Gastrocnemius medialis (tissue), 4 donors: ENCODE results near the gene RSAD1. TPM values are rescaled to one million over a fixed set of nuclear protein-coding genes. Genes with fewer than 3 reads are reported as not detected.
"Not testable (repeated sequence)": the region's sequence is repeated elsewhere in the genome, so short reads cannot be mapped to it uniquely, and the experiment has no call there.

ENCODE experiments used
- ATAC-seq, 2 donors: fragments of 150-250 bp; one replicate each; pipeline ENCODE4 v1.9.1; 2016
- DNase-seq, 2 donors: peaks; one replicate each; pipeline ENCODE4 v3.0.0-alpha.2; 2019
- H3K27ac ChIP-seq, 4 donors: fragments of 200-600 bp; sonication (generic); 1 replicate in 1 of 4; 2 replicates in 3 of 4; pipeline ENCODE4 v1.5.1; 2016 to 2018; ENCODE audit warnings: mild to moderate bottlenecking in 2 of 4, moderate library complexity in 1 of 4
- H3K27me3 ChIP-seq, 3 donors: fragments of 200-600 bp; sonication (generic) in 2 of 3; 1 replicate in 1 of 3; 2 replicates in 2 of 3; pipeline versions ENCODE4 v1.5.1 to v1.6.0; 2016 to 2019; ENCODE audit warnings: mild to moderate bottlenecking in 1 of 3, moderate library complexity in 1 of 3
- H3K36me3 ChIP-seq, 2 donors: fragments of 200-600 bp; sonication (generic) in 1 of 2; one replicate each; pipeline ENCODE4 v1.5.1; 2017 to 2018
- H3K4me1 ChIP-seq, 2 donors: fragments of 200-600 bp; sonication (generic) in 1 of 2; one replicate each; pipeline ENCODE4 v1.5.1; 2016 to 2017; ENCODE audit warnings: mild to moderate bottlenecking in 2 of 2
- H3K4me3 ChIP-seq, 4 donors: fragments of 200-600 bp; sonication (generic) in 3 of 4; 1 replicate in 1 of 4; 2 replicates in 3 of 4; pipeline ENCODE4 v1.5.1; 2016 to 2019; ENCODE audit warnings: mild to moderate bottlenecking in 2 of 4
- H3K9me3 ChIP-seq, 3 donors: fragments of 200-600 bp; sonication (generic) in 2 of 3; 1 replicate in 1 of 3; 2 replicates in 2 of 3; pipeline ENCODE4 v1.5.1; 2016 to 2019
- CTCF ChIP-seq, 5 experiments: fragments of 450-650 bp in 3 of 5; fragments of 200-600 bp in 2 of 5; sonication (generic) in 2 of 5; IDR thresholded peaks in 4 of 5; conservative IDR thresholded peaks in 1 of 5; 1 replicate in 4 of 5; 2 replicates in 1 of 5; pipeline ENCODE4 v1.5.1; 2016 to 2019; ENCODE audit warnings: antibody characterized with exemption in 5 of 5, mild to moderate bottlenecking in 3 of 5, moderate library complexity in 3 of 5
- POLR2A ChIP-seq, 2 donors: fragments of 450-650 bp; IDR thresholded peaks; one replicate each; pipeline ENCODE4 v1.6.1; 2017; ENCODE audit warnings: antibody characterized with exemption in 2 of 2, mild to moderate bottlenecking in 2 of 2, moderate library complexity in 2 of 2
- in situ Hi-C, 4 donors: fragments of 200-750 bp; cut with MboI; loops; one replicate each; pipeline versions ENCODE4 v1.15.0 to v1.8.0; 2017; ENCODE audit warnings: low sequenced_read_pairs in 4 of 4
- intact Hi-C: fragments of 100-400 bp; cut with DNase I; formaldehyde crosslinking; loops from one replicate; pipeline ENCODE4 v1.15.1; 2023; ENCODE audit warnings: low total_unique reads
- total RNA-seq, 4 donors: library from RNA; depleted of rRNA; stranded (reverse); fragments of >200 nt; gene quantifications; one replicate each; pipeline versions ENCODE4 v1.1.0 to v1.2.3, GENCODE V29; 2016

The RSAD1 gene
- total RNA-seq, 4 donors from 2014 or later, result 27.1 to 67.4 (median 52.7) TPM

DNA sequence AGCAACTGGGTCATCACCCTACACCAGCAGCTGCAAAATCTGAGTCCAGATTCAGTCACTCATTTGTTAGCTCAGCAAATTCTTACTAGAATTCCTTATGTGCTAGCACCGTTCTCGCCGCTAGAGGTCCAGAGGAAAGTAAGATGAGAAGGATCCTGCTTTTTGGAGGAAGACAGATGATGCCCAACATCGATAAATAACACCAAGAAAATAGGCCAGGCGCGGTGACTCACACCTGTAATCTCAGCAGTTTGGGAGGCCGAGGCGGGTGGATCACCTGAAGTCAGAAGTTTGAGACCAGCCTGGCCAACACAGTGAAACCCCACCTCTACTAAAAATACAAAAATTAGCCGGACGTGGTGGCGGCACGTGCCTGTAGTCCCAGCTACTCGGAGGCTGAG lies 5.9 kb upstream of the RSAD1 start:
- in situ Hi-C loops (loop anchor here in 1 of 4 donors (10.0 kb wide), 1 partner anchor 48 kb away; the partner anchor contains the start of gene ACSF2), intact Hi-C loops (loop anchor here (10.0 kb wide), 1 partner anchor 482 kb away; no protein-coding TSS in a partner anchor)
- peak; percentile 76 to 77 for ATAC-seq
- DNase-seq, result peak; percentile 60 to 73
- not testable (repeated sequence) for H3K36me3 ChIP-seq, H3K9me3 ChIP-seq, H3K4me3 ChIP-seq, H3K27me3 ChIP-seq
- peak; percentile 46 to 66 (median 54) for TF ChIP-seq CTCF (IDR thresholded peaks at IDR 0.05 in 4 of 5, conservative IDR thresholded peaks at IDR 0.05 in 1 of 5)
- peaks cover 43 to 57% of the 10 kb centered on the region in 2 donors for H3K4me1 ChIP-seq
- peak overlapping the region; percentile 60 to 82 (median 73) for H3K27ac ChIP-seq

- Histone ChIP-seq H3K4me1 (peaks cover 42 to 53% of the 10 kb centered on the region in 2 donors), H3K9me3 (no peaks in the 10 kb centered on the region), H3K27me3 (no peaks in the 10 kb centered on the region), H3K27ac (peak overlapping the region in 2 of 4 donors; percentile 66 to 72), H3K4me3 (no peak overlapping the region), H3K36me3 (no peaks in the 10 kb centered on the region)
- intact Hi-C loops, result loop anchor here (10.0 kb wide), 1 partner anchor 481 kb away; no protein-coding TSS in a partner anchor
- no peak for TF ChIP-seq CTCF (IDR thresholded peaks at IDR 0.05 in 4 of 5, conservative IDR thresholded peaks at IDR 0.05 in 1 of 5)
- TF ChIP-seq POLR2A (IDR thresholded peaks at IDR 0.05), result no peak
- no peak for ATAC-seq
- in situ Hi-C loops, result loop anchor here in 1 of 4 donors (10.0 kb wide), 1 partner anchor 49 kb away; the partner anchor contains the start of gene ACSF2
- DNase-seq, result no peak
Measured at GRCh38 chr17:50473901-50474300, 4.8 kb upstream of the RSAD1 start.

DNA sequence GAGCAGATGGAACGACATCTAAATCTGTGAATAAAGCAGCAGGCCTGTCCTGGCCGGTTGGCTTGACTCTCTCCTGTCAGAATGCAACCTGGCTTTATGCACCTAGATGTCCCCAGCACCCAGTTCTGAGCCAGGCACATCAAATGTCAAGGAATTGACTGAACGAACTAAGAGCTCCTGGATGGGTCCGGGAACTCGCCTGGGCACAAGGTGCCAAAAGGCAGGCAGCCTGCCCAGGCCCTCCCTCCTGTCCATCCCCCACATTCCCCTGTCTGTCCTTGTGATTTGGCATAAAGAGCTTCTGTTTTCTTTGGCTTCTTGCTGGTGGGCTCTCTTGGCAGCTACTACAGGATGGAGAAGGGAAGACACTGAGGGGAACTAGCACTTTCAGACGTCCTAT lies 4.1 kb upstream of the RSAD1 start:
- no peak for DNase-seq
- no peaks in the 10 kb centered on the region for H3K27me3 ChIP-seq
- H3K27ac ChIP-seq, result peak overlapping the region in 3 of 4 donors; percentile 7 to 72 (median 66)
- H3K4me1 ChIP-seq, result peaks cover 40 to 51% of the 10 kb centered on the region in 2 donors
- in situ Hi-C loops, result loop anchor here in 1 of 4 donors (10.0 kb wide), 1 partner anchor 50 kb away; the partner anchor contains the start of gene ACSF2
- ATAC-seq, result no peak
- no peaks in the 10 kb centered on the region for H3K9me3 ChIP-seq
- no peak for TF ChIP-seq CTCF (IDR thresholded peaks at IDR 0.05 in 4 of 5, conservative IDR thresholded peaks at IDR 0.05 in 1 of 5)
- TF ChIP-seq POLR2A (IDR thresholded peaks at IDR 0.05), result no peak
- intact Hi-C loops, result loop anchor here (10.0 kb wide), 1 partner anchor 480 kb away; no protein-coding TSS in a partner anchor
- H3K36me3 ChIP-seq, result no peaks in the 10 kb centered on the region
- no peak overlapping the region for H3K4me3 ChIP-seq

DNA sequence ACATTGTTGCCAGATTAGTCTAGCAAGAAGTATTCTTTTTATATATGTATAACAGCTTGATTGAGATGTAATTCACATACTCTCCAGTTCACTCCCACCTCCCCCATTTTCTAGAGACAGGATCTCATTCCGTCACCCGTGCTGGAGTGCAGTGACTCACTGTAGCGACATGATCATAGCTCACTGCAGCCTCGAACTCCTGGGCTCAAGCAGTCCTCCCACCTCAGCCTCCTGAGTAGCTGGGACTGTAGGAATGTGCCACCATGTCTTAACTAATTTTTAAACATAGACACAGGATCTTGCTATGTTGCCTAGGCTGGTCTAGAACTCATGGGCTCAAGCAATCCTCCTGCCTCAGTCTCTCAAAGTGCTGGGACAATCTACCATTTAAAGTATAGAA lies 3.3 kb upstream of the RSAD1 start:
- H3K9me3 ChIP-seq, result no peaks in the 10 kb centered on the region
- TF ChIP-seq POLR2A (IDR thresholded peaks at IDR 0.05) (no peak), CTCF (IDR thresholded peaks at IDR 0.05 in 4 of 5, conservative IDR thresholded peaks at IDR 0.05 in 1 of 5) (no peak)
- no peaks in the 10 kb centered on the region for H3K36me3 ChIP-seq
- H3K4me1 ChIP-seq, result peaks cover 40 to 51% of the 10 kb centered on the region in 2 donors
- in situ Hi-C loops, result loop anchor here in 2 of 4 donors (10.0 to 25.0 kb wide), 2 partner anchors 51 to 88 kb away; partner anchors contain the start of genes ACSF2 (in 1 of the 2) and LRRC59 (in 1 of the 2)
- no peaks in the 10 kb centered on the region for H3K27me3 ChIP-seq
- ATAC-seq (no peak), DNase-seq (no peak)
- no peak overlapping the region for H3K4me3 ChIP-seq
- no peak overlapping the region for H3K27ac ChIP-seq
- intact Hi-C loops, result loop anchor here (10.0 kb wide), 1 partner anchor 479 kb away; no protein-coding TSS in a partner anchor

DNA sequence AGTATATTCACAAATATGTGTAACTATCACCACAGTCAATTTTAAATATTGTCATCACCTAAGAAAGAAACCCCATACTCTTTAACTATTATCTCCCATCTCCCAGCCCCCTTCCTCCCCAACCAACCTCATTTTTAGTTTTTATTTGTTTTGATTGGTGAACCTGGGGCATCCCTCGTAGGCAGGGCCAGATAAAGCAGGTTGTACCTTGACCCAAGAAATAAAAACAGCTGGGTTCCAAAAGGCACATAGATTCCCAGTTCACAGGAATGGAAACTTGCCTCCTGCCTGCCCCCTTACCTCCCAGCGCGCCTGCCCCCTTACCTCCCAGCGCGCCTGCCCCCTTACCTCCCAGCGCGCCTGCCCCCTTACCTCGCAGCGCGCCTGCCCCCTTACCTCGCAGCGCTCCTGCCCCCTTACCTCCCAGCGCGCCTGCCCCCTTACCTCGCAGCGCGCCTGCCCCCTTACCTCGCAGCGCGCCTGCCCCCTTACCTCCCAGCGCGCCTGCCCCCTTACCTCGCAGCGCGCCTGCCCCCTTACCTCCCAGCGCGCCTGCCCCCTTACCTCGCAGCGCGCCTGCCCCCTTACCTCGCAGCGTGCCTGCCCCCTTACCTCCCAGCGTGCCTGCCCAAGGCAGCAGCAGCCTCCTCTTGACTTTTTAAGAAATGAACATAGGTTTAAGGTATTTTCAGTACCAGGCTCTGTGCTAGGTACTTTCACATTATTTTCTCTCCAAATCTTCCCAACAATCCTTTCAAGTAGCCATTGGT lies 2.7 kb upstream of the RSAD1 start:
- not testable (repeated sequence) for DNase-seq, H3K36me3 ChIP-seq, ATAC-seq, H3K4me3 ChIP-seq, H3K9me3 ChIP-seq, H3K27me3 ChIP-seq
- in situ Hi-C loops (loop anchor here in 2 of 4 donors (10.0 to 25.0 kb wide), 2 partner anchors 51 to 89 kb away; partner anchors contain the start of genes ACSF2 (in 1 of the 2) and LRRC59 (in 1 of the 2)), intact Hi-C loops (loop anchor here (10.0 kb wide), 1 partner anchor 479 kb away; no protein-coding TSS in a partner anchor)
- Histone ChIP-seq H3K4me1 (peaks cover 37 to 46% of the 10 kb centered on the region in 2 donors), H3K27ac (peak overlapping the region in 2 of 4 donors; percentile 45 to 95)
